K562 (cell line): ENCODE data around the gene PRR11. TPM values are rescaled to one million over a fixed set of nuclear protein-coding genes. Genes with fewer than 3 reads are reported as not detected.

Experiments
- CBX5 ChIP-seq: IDR thresholded peaks from 2 replicates; pipeline ENCODE4 v1.6.1; 2014; ENCODE audit warnings: low read depth, borderline replicate concordance
- ETV1 ChIP-seq: fragments of 450-650 bp; conservative IDR thresholded peaks from 2 replicates; pipeline ENCODE4 v1.6.1; 2016; ENCODE audit warnings: missing genetic modification characterization, control low read depth, low read depth, missing compliant biosample characterization
- HDAC1 ChIP-seq, 2 experiments: fragments of 450-650 bp; IDR thresholded peaks; 2 replicates each; pipeline ENCODE4 v1.6.1; 2016 to 2017; ENCODE audit warnings: inconsistent platforms in 1 of 2, mild to moderate bottlenecking in 1 of 2, moderate library complexity in 1 of 2
- MEF2D ChIP-seq: conservative IDR thresholded peaks from 2 replicates; pipeline ENCODE4 v1.6.1; 2016; ENCODE audit warnings: low read depth, missing genetic modification characterization, missing compliant biosample characterization
- NCOA6 ChIP-seq: fragments of 450-650 bp; IDR thresholded peaks from 2 replicates; pipeline ENCODE4 v1.6.1; 2017; ENCODE audit warnings: mild to moderate bottlenecking
- NR2C2 ChIP-seq, 2 experiments: fragments of 200-800 bp in 1 of 2; sonication (Bioruptor generic) in 1 of 2; sonication (generic) in 1 of 2; formaldehyde crosslinking in 1 of 2; IDR thresholded peaks; 2 replicates each; pipeline versions ENCODE4 v1.6.1 to v1.8.0; 2016 to 2022; ENCODE audit warnings: mild to moderate bottlenecking in 1 of 2, missing compliant biosample characterization in 1 of 2, missing genetic modification characterization in 1 of 2, missing genetic modification reagents in 1 of 2
- PHTF2 ChIP-seq: fragments of 250-450 bp; sonication (Bioruptor Pico); IDR thresholded peaks from 2 replicates; pipeline ENCODE4 v1.5.0; 2021; ENCODE audit warnings: mild to moderate bottlenecking
- PTBP1 ChIP-seq: fragments of 200-400 bp; formaldehyde crosslinking; IDR thresholded peaks from 2 replicates; pipeline ENCODE4 v1.6.1; 2017; ENCODE audit warnings: low read depth, low read length
- ZNF224 ChIP-seq: sonication (generic); formaldehyde crosslinking; IDR thresholded peaks from 2 replicates; pipeline ENCODE4 v1.8.0; 2022; ENCODE audit warnings: mild to moderate bottlenecking, missing genetic modification reagents
- ZNF253 ChIP-seq: fragments of 250-450 bp; sonication (Bioruptor Pico); conservative IDR thresholded peaks from 2 replicates; pipeline ENCODE4 v1.6.1; 2021; ENCODE audit warnings: mild to moderate bottlenecking
- ZNF586 ChIP-seq: fragments of 450-650 bp; formaldehyde crosslinking; conservative IDR thresholded peaks from 2 replicates; pipeline ENCODE4 v1.4.0; 2020; ENCODE audit warnings: mild to moderate bottlenecking, moderate library complexity
- ZNF699 ChIP-seq: fragments of 250-450 bp; sonication (Bioruptor Pico); IDR thresholded peaks from 2 replicates; pipeline ENCODE4 v1.8.0; 2021; ENCODE audit warnings: mild to moderate bottlenecking, moderate library complexity; ENCODE audit not compliant: insufficient replicate concordance
- polyA plus RNA-seq, 8 experiments: library from polyadenylated mRNA; depleted of rRNA in 4 of 8; stranded (reverse) in 5 of 8; unstranded in 3 of 8; fragments of >200 nt; fragmentation: Nextera tagmentation in 2 of 8; fragmentation: Illumina TruSeq in 1 of 8; extraction: Ambion mirVana in 2 of 8; extraction: Trizol in 1 of 8; gene quantifications; 2 replicates each; pipeline versions ENCODE4 v1.2.1 to v1.2.3, GENCODE V29; 2011 to 2014; ENCODE audit warnings: inconsistent platforms in 1 of 8, missing spikeins in 1 of 8
- total RNA-seq, 7 experiments: library from RNA; depleted of rRNA in 6 of 7; stranded (reverse); fragments of >200 nt in 6 of 7; fragmentation: Illumina TruSeq in 2 of 7; extraction: Trizol in 2 of 7; gene quantifications; 2 replicates each; pipeline versions ENCODE4 v1.2.1 to v1.2.3, GENCODE V29; 2011 to 2021; ENCODE audit warnings: low replicate concordance in 1 of 7
- TF ChIP-seq, protein P1 (sequence below): fragments of 450-650 bp; formaldehyde crosslinking; IDR thresholded peaks from 2 replicates; pipeline ENCODE4 v1.4.0; 2022; ENCODE audit warnings: missing genetic modification characterization
- TF ChIP-seq, protein P2 (sequence below): sonication (generic); formaldehyde crosslinking; IDR thresholded peaks from 2 replicates; pipeline ENCODE4 v1.8.0; 2022; ENCODE audit warnings: missing genetic modification reagents, mild to moderate bottlenecking, borderline replicate concordance
- TF ChIP-seq, protein P3 (sequence below), 2 experiments: fragments of 450-650 bp; IDR thresholded peaks; 2 replicates each; pipeline ENCODE4 v1.6.1; 2018; ENCODE audit warnings: mild to moderate bottlenecking in 2 of 2, low read depth in 1 of 2; ENCODE audit not compliant: partially characterized antibody in 2 of 2

The PRR11 gene
- total and polyA plus RNA-seq, 9 of the 15 experiments (the other 6 are each of a cell fraction or from before 2014, with no cell fraction given) = 13.3 to 75.2 (median 46.4) TPM

DNA sequence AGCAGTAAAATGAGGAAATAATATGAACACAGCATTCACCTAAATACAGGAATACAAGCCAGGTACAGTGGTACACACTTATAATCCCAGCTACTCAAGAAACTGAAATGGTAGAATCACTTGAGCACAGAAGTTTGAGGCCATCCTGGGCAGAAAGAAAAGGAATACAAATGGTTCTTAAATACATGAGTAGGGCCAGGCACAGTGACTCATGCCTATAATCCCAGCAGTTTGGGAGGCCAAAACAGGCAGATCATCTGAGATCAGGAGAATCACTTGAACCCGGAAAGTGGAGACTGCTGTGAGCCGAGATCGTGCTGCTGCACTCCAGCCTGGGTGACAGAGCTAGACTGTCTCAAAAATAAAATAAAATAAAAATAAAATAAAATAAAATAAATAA, 31.3 kb downstream of the PRR11 start (continued):
- TF ChIP-seq ZNF699 (CRISPR knock-in tag) (no peak), ZNF586 (CRISPR knock-in tag) (no peak), ETV1 (tag) (no peak), CBX5 (no peak), MEF2D (tag) (no peak), PHTF2 (CRISPR knock-in tag) (no peak), ZNF224 (CRISPR knock-in tag) (no peak), ZNF253 (CRISPR knock-in tag) (no peak), HDAC1 (IDR thresholded peaks at IDR 0.05) (no peak), PTBP1 (no peak), NCOA6 (no peak), NR2C2 (CRISPR knock-in tag; IDR thresholded peaks at IDR 0.05) (no peak), NR2C2 (tag; IDR thresholded peaks at IDR 0.05) (no peak)
- TF ChIP-seq, protein P1, sequence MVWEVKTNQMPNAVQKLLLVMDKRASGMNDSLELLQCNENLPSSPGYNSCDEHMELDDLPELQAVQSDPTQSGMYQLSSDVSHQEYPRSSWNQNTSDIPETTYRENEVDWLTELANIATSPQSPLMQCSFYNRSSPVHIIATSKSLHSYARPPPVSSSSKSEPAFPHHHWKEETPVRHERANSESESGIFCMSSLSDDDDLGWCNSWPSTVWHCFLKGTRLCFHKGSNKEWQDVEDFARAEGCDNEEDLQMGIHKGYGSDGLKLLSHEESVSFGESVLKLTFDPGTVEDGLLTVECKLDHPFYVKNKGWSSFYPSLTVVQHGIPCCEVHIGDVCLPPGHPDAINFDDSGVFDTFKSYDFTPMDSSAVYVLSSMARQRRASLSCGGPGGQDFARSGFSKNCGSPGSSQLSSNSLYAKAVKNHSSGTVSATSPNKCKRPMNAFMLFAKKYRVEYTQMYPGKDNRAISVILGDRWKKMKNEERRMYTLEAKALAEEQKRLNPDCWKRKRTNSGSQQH = no peak
- TF ChIP-seq, protein P2, sequence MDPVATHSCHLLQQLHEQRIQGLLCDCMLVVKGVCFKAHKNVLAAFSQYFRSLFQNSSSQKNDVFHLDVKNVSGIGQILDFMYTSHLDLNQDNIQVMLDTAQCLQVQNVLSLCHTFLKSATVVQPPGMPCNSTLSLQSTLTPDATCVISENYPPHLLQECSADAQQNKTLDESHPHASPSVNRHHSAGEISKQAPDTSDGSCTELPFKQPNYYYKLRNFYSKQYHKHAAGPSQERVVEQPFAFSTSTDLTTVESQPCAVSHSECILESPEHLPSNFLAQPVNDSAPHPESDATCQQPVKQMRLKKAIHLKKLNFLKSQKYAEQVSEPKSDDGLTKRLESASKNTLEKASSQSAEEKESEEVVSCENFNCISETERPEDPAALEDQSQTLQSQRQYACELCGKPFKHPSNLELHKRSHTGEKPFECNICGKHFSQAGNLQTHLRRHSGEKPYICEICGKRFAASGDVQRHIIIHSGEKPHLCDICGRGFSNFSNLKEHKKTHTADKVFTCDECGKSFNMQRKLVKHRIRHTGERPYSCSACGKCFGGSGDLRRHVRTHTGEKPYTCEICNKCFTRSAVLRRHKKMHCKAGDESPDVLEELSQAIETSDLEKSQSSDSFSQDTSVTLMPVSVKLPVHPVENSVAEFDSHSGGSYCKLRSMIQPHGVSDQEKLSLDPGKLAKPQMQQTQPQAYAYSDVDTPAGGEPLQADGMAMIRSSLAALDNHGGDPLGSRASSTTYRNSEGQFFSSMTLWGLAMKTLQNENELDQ (CRISPR knock-in tag) = no peak
- TF ChIP-seq, protein P3, sequence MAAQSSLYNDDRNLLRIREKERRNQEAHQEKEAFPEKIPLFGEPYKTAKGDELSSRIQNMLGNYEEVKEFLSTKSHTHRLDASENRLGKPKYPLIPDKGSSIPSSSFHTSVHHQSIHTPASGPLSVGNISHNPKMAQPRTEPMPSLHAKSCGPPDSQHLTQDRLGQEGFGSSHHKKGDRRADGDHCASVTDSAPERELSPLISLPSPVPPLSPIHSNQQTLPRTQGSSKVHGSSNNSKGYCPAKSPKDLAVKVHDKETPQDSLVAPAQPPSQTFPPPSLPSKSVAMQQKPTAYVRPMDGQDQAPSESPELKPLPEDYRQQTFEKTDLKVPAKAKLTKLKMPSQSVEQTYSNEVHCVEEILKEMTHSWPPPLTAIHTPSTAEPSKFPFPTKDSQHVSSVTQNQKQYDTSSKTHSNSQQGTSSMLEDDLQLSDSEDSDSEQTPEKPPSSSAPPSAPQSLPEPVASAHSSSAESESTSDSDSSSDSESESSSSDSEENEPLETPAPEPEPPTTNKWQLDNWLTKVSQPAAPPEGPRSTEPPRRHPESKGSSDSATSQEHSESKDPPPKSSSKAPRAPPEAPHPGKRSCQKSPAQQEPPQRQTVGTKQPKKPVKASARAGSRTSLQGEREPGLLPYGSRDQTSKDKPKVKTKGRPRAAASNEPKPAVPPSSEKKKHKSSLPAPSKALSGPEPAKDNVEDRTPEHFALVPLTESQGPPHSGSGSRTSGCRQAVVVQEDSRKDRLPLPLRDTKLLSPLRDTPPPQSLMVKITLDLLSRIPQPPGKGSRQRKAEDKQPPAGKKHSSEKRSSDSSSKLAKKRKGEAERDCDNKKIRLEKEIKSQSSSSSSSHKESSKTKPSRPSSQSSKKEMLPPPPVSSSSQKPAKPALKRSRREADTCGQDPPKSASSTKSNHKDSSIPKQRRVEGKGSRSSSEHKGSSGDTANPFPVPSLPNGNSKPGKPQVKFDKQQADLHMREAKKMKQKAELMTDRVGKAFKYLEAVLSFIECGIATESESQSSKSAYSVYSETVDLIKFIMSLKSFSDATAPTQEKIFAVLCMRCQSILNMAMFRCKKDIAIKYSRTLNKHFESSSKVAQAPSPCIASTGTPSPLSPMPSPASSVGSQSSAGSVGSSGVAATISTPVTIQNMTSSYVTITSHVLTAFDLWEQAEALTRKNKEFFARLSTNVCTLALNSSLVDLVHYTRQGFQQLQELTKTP (IDR thresholded peaks at IDR 0.05; ENCODE audit: low read depth in 1 of 2, partially characterized antibody in 2 of 2) = no peak
